ENCODE results near the gene DOCK10. TPM values are rescaled to one million over a fixed set of nuclear protein-coding genes. Genes with fewer than 3 reads are reported as not detected.

The DOCK10 gene
- total RNA-seq, 1 experiment from 2014 or later = 28.9 TPM

DNA sequence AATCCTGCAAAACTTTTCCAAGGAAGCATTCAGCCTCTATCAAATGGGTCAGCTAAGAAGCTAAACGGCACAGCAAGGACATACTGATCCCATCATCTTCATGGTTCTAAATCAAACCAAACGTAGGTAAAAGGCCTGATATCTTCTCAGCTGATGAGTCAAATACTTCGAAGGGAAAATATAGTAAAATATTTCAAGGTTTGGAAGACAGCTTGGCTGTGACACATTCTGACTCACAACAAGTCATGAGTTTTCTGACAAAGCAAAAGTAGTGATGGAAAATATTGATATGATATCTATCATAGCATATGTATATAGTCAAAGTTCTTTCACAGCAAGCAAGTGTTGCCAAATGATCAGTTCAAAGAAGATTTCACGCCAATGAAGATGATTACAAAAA lies 31.5 kb downstream of the DOCK10 start:
- Histone ChIP-seq H3K9me2 (ENCODE audit: insufficient read depth) (no peaks in the 10 kb centered on the region), H3K9me3 (ENCODE audit: insufficient read depth, low read depth) (no peaks in the 10 kb centered on the region), H3K27me3 (ENCODE audit: insufficient read depth, low read depth) (no peaks in the 10 kb centered on the region), H3K4me1 (replicated peaks; ENCODE audit: insufficient read depth) (peaks cover 14% of the 10 kb centered on the region), H3K79me2 (ENCODE audit: low read depth) (no peaks in the 10 kb centered on the region), H3K4me3 (0 out of 2 replicates have a peak overlapping the region, but pooled peaks have one; percentile 0), H3F3A (ENCODE audit: insufficient read depth, low read depth) (no peaks in the 10 kb centered on the region), H3K36me3 (ENCODE audit: low read depth) (no peaks in the 10 kb centered on the region), H2AFZ (peak overlapping the region; percentile 35), H3K27ac (peak overlapping the region; percentile 26), H3K4me2 (peak overlapping the region; percentile 8), H4K20me1 (ENCODE audit: insufficient read depth) (no peaks in the 10 kb centered on the region)
- POLR2A ChIA-PET (ENCODE audit: unreplicated experiment) = interaction anchor here (0.5 kb wide), 1 partner anchor 196 kb away, joined by 3 read pairs; no protein-coding TSS in a partner anchor
- CTCF ChIA-PET = no interaction called here
- DNase-seq = peak in 1 of 2 experiments; percentile 59
- BruUV-seq (replicated peaks) = no TSS peak
- intact Hi-C loops (cut with micrococcal nuclease; ENCODE audit: unreplicated experiment) = loop anchor here (2.0 to 5.0 kb wide), 3 partner anchors 91 to 650 kb away; no protein-coding TSS in a partner anchor
- TF ChIP-seq, protein P1, sequence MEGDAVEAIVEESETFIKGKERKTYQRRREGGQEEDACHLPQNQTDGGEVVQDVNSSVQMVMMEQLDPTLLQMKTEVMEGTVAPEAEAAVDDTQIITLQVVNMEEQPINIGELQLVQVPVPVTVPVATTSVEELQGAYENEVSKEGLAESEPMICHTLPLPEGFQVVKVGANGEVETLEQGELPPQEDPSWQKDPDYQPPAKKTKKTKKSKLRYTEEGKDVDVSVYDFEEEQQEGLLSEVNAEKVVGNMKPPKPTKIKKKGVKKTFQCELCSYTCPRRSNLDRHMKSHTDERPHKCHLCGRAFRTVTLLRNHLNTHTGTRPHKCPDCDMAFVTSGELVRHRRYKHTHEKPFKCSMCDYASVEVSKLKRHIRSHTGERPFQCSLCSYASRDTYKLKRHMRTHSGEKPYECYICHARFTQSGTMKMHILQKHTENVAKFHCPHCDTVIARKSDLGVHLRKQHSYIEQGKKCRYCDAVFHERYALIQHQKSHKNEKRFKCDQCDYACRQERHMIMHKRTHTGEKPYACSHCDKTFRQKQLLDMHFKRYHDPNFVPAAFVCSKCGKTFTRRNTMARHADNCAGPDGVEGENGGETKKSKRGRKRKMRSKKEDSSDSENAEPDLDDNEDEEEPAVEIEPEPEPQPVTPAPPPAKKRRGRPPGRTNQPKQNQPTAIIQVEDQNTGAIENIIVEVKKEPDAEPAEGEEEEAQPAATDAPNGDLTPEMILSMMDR (conservative IDR thresholded peaks at IDR 0.05) = no peak
- TF ChIP-seq EZH2 (IDR thresholded peaks at IDR 0.05; ENCODE audit: low read depth) = no peak

DNA sequence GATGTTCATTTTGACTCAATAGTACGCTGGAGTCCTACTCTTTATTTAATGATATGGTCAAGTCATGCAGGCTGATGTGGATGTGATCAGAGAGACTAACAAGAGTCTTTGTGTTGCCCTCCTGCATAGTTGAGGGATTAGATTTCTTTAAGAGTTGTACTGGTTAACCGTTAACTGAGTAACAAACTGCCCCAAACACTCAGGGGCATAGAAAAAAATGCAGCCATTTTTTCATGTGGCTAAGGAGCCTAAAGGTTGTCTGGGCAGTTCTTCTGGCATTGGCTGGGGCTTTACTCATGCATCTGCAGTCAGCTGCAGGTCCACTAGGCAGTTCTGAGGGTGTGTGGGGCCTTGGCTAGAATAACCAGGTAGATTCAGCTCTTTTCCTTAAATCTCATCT lies 32.5 kb downstream of the DOCK10 start:
- Histone ChIP-seq H3K4me2 (no peak overlapping the region), H3K4me1 (replicated peaks; ENCODE audit: insufficient read depth) (peaks cover 14% of the 10 kb centered on the region), H3K9me3 (ENCODE audit: insufficient read depth, low read depth) (no peaks in the 10 kb centered on the region), H3K27ac (no peak overlapping the region), H4K20me1 (ENCODE audit: insufficient read depth) (no peaks in the 10 kb centered on the region), H3F3A (ENCODE audit: insufficient read depth, low read depth) (no peaks in the 10 kb centered on the region), H3K4me3 (no peak overlapping the region), H3K79me2 (ENCODE audit: low read depth) (no peaks in the 10 kb centered on the region), H3K9me2 (ENCODE audit: insufficient read depth) (no peaks in the 10 kb centered on the region), H3K27me3 (ENCODE audit: insufficient read depth, low read depth) (no peaks in the 10 kb centered on the region), H2AFZ (no peak overlapping the region), H3K36me3 (ENCODE audit: low read depth) (no peaks in the 10 kb centered on the region)
- no TSS peak for BruUV-seq (replicated peaks)
- TF ChIP-seq EZH2 (IDR thresholded peaks at IDR 0.05; ENCODE audit: low read depth) = no peak
- TF ChIP-seq, protein P1 (conservative IDR thresholded peaks at IDR 0.05) = no peak
- ChIA-PET POLR2A (ENCODE audit: unreplicated experiment) (interaction anchor here (0.7 kb wide), 2 partner anchors 53 to 88 kb away, joined by 3 to 6 read pairs; no protein-coding TSS in a partner anchor), CTCF (no interaction called here)
- intact Hi-C loops (cut with micrococcal nuclease; ENCODE audit: unreplicated experiment) = loop anchor here (2.0 to 10.0 kb wide), 5 partner anchors 93 to 1035 kb away; no protein-coding TSS in a partner anchor
- DNase-seq = no peak

DNA sequence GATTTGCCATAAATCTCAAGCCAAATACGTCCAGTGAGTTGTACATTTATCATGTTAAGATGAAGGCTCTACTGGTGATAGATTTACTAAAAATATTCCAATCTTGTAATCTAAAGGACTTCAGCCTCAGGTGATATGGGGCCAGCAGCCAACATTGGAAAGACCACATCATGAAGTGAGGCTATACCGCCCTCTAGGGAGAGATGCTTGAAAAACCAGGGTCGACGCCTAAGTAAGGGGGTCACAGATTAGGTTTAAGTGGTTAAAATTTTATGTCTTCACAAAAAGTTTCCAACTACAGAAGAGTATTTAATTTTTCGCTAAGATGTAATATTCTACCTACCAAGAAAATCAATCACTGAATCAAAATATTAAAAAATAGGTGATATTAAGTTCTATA lies 33.3 kb downstream of the DOCK10 start:
- Histone ChIP-seq H3F3A (ENCODE audit: insufficient read depth, low read depth) (no peaks in the 10 kb centered on the region), H3K27ac (no peak overlapping the region), H3K4me1 (replicated peaks; ENCODE audit: insufficient read depth) (peaks cover 14% of the 10 kb centered on the region), H3K4me2 (no peak overlapping the region), H4K20me1 (ENCODE audit: insufficient read depth) (no peaks in the 10 kb centered on the region), H2AFZ (no peak overlapping the region), H3K9me2 (ENCODE audit: insufficient read depth) (no peaks in the 10 kb centered on the region), H3K9me3 (ENCODE audit: insufficient read depth, low read depth) (no peaks in the 10 kb centered on the region), H3K4me3 (no peak overlapping the region), H3K36me3 (ENCODE audit: low read depth) (no peaks in the 10 kb centered on the region), H3K79me2 (ENCODE audit: low read depth) (no peaks in the 10 kb centered on the region), H3K27me3 (ENCODE audit: insufficient read depth, low read depth) (no peaks in the 10 kb centered on the region)
- intact Hi-C loops (cut with micrococcal nuclease; ENCODE audit: unreplicated experiment) = loop anchor here (10.0 kb wide), 2 partner anchors 194 to 1034 kb away; no protein-coding TSS in a partner anchor
- CTCF ChIA-PET = interaction anchor here (0.7 kb wide), 1 partner anchor 94 kb away, joined by 7 read pairs; no protein-coding TSS in a partner anchor
- no TSS peak for BruUV-seq (replicated peaks)
- TF ChIP-seq EZH2 (IDR thresholded peaks at IDR 0.05; ENCODE audit: low read depth) = no peak
- TF ChIP-seq, protein P1 (conservative IDR thresholded peaks at IDR 0.05) = peak; percentile 56
- no peak for DNase-seq
- POLR2A ChIA-PET (ENCODE audit: unreplicated experiment) = interaction anchor here (0.7 kb wide), 2 partner anchors 52 to 88 kb away, joined by 3 to 6 read pairs; no protein-coding TSS in a partner anchor

Measured in PC-9 (cell line).